Kidney capillary endothelial cell (primary cell): ENCODE data around the gene GDF3.
"Not testable (repeated sequence)": the region's sequence is repeated elsewhere in the genome, so short reads cannot be mapped to it uniquely, and the experiment has no call there.

Experiments used
- DNase-seq: peaks from one replicate; pipeline ENCODE4 v3.0.0-alpha.2; 2018; ENCODE audit warnings: low spot score

Gene GDF3

DNA sequence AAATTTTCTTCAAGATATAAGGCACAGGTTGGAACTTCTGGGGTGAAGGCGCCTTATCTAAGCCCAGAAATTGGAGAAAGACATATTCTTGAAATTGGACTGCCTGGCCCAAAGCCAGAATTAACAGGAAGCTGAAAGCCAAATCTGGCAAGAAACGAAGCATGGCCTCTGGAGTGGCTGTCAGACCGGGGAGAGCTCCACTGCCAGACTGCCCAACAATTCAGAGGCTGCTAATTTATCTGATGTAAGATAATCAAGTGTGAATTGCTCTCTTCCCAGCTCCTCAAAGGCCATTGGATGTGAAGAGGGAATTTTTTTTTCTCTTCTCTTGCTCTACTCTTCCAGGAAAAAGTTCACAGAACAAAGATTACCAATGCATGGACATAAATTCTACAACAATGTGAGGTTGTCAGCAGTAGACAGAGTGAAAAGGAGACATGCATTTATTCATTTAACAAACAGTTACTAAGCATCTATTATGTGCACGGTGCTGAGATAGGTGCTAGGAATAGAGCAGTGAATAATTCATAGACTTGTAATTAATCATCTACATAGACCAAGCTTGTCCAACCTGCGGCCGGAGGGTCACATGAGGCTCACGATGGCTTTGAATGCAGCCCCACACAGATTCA, at the start of gene GDF3:
Gene GDF3, minus strand, starts transcription at position 210 of the 632 bp plus-strand sequence. Its CDS starts 47 bp downstream, at position 163.
- peak; percentile 36 for DNase-seq

- DNase-seq, result no peak
Observed at GRCh38 chr12:7732993-7733392, 37.4 kb upstream of the GDF3 start.

- no peak for DNase-seq
Observed at GRCh38 chr12:7731486-7731885, 35.9 kb upstream of the GDF3 start.

- not testable (repeated sequence) for DNase-seq
Observed at GRCh38 chr12:7730984-7731383, 35.4 kb upstream of the GDF3 start.

- no peak for DNase-seq
Observed at GRCh38 chr12:7729746-7730145, 34.2 kb upstream of the GDF3 start.

DNA sequence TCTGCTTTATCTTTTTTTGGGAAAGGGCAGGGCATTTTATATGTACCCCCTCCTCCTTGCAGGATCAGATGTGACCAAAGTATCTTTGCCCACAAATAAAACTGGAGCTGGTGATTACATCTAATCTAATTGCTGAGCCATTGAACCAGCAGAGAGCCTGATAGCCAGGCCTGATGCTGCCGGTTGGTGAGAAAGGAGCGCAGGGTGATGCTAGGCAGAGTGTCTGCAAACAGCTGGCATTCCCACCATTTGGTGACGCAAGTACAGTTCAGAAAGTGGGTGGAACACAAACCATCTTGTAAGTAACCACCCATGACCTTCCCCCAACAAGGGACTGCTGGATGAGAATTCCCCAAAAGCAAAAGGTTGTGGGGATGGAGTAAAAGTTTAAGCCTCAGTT, 28.4 kb upstream of the GDF3 start:
- DNase-seq, result no peak

- no peak for DNase-seq
Observed at GRCh38 chr12:7719946-7720730, 24.6 kb upstream of the GDF3 start.

DNA sequence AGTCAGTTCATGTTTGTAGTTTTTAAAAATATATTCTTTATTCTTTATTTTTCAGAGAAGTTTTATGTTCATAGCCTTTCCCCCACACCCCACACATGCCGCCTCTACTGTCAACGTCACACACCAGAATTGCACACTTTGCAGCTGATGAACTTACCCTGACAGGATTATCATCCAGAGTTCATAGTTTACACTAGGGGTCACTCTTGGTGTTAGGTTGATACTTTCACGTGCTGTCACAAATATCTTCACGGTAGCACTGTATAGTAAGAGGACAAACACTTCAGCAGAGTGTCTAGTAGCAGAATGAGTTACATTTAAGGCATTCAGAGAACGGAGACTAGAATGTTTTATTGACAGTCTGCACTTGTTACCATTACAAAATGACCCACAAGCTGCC, 20.8 kb upstream of the GDF3 start:
- DNase-seq, result no peak

DNA sequence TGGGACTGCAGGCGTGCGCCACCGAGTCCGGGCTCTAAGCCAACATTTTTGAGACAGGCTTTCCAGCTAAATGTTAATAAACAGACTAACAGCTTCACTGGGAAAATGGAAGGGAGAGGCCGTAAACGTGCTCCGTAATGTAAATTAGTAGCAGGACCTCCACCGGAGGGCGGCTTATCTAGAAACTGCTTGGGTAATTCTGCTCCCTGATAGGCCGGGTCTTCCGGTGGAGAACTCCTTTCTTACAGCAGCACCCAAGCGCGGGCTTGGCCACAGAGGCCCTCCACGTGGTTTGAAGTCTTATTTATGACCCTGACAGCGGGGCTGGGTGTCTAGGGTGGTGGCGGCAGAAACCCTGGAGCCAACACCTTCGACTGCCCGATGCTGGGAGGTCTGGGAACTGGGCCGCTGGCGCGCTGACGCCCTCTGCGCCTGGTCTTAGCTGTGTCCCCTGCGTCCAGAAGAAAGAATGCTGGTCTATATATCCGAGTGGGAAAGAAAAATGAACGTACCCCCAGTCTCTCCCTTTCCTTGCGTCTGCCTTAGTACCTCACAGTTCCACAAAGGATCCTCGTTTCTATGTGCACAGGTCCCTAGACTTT, 17.4 kb upstream of the GDF3 start:
- DNase-seq, result no peak

GRCh38 chr12:7711133-7711532, 15.6 kb upstream of the GDF3 start, which contains the start of gene DPPA3:
Gene DPPA3 (plus strand): TSS chr12:7711433. CDS start chr12:7711571, 138 bp downstream.
- DNase-seq, result no peak

GRCh38 chr12:7709969-7710675, 14.5 kb upstream of the GDF3 start:
- DNase-seq, result no peak

DNA sequence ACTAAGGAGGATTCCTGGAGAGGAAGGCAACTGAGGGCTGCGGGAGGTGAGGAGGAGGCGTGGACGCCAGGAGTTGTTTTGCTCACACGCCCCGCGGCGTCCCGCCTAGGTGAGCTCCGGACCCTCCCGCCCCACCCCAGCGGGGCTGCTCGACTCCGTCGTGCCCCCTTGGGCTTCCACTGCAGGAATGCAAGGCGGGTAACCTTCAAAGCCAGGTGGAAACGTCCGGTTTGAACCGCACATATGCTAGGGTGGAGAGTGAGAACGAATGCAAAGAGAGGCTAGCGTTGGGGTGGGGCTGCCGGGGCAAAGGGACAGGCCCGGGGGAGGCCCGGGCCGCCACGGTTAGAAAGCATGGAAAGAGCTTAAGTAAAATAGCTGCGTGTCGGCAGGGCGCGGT, 10.3 kb upstream of the GDF3 start:
- no peak for DNase-seq

DNA sequence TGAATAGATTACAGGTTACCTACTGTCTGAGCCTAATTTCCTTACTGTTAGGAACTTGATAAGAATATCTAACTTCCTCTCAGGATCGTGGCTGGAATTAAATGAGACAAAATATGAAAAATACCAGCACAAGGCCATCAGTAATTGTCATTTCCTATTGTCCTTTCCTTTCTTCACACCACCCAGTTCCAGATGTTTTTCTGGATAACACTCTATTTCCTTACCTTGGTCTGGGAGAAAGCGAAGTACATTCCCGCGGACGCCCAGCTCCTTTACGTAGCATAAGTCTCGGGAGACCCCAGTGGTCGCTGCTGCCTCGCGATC, 376 bp downstream of the GDF3 start:
- DNase-seq, result no peak

GRCh38 chr12:7694556-7695236, 879 bp downstream of the GDF3 start:
- DNase-seq, result no peak

DNA sequence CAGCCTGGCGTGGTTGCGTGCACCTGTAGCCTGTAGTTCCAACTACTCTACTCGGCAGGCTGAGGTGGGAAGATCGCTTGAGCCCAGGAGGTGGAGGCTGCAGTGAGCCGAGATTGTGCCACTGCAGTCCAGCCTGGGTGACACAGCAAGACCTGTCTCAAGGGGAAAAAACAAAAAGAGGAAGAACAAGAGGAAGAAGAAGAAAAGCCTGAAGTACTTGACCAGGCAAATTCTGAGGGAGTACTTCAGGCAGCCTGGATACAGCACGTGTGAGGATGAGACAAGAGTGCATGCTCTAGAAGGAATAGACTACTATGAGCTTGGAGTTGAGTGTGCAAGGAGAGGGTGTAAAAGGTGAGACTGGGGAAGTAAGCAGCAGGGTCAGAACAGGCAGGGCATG, 1.8 kb downstream of the GDF3 start:
- no peak for DNase-seq

GRCh38 chr12:7681535-7681934, 14.0 kb downstream of the GDF3 start:
- no peak for DNase-seq

GRCh38 chr12:7679251-7680045, 16.1 kb downstream of the GDF3 start:
- no peak for DNase-seq

DNA sequence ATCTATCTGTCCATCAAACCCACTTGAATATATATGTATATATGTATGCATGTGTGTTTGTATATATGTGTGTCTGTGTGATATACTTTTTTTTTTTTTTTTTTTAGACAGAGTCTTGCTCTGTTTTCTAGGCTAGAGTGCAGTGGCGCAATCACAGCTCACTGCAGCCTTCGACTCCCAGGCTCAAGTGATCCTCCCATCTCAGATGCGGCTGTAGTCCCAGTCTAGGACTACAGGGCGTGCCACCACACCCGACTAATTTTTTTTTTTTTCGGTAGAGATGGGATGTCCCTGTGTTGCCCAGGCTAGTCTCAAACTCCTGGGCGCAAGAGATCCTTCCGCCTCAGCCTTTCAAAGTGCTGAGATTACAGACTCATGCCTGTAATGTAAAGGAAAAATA, 16.8 kb downstream of the GDF3 start:
- DNase-seq, result no peak

DNA sequence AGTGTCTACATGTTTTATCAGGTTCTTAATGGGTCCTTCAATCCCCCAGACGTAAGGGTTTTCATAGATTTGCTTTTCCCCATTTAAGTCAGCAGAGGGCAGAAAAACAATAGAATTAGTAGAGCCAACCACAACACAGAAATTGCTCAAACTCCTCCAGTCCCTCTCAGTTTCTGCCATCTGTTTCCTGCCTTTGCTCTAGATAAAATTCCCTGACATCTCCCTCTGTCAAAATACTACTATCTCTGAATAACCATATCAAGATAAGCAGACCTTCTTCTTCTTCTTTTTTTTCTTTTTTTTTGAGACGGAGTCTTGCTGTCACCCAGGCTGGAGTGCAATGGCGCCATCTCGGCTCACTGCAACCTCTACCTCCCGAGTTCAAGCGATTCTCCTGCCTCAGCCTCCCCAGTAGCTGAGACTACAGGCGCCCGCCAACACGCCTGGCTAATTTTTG, 18.1 kb downstream of the GDF3 start:
- DNase-seq, result peak; percentile 53

DNA sequence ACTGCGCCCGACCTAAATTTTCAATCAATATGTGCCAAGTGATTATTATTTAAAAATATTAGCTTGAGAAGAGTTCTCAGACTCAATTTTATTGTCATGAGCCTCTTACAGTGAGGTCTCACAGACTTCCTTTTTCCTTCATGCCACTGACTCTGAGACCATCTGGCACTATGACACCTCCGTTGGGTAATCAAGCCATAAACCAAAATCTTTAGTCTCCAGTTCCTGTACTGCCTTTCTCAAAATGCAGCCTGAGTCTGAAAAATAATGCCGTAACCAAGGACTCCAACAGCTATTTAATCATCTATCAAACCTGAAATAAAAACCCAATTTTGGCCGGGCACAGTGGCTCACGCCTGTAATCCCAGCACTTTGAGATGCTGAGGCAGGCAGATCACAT, 20.1 kb downstream of the GDF3 start:
- not testable (repeated sequence) for DNase-seq

DNA sequence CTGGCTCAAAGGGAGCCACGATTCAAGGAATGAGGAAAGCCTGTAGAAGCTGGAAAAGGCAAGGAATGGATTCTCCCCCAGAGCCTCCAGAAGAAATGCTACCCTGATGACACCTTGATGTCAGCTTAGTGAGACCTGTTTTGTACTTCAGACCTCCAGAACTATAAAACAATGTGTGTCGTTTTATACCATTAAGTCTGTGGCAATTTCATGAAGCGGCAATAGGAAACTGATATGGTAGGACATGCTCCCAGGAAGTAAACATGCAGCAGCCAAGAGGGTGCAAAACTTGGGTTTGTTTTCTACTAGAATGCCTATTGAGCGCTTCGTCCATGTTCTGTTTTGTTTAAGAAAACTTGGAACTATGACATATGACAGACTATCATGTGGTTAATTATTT, 27.4 kb downstream of the GDF3 start:
- no peak for DNase-seq
